NCI-H1092 treated with DMSO at 0.1 percent for 48 hours (cell line): Measurements from ENCODE around the gene ZDHHC13.
"Not testable (repeated sequence)": the region's sequence is repeated elsewhere in the genome, so short reads cannot be mapped to it uniquely, and the experiment has no call there.

Experiments
- DNase-seq: peaks from one replicate; lab custom pipeline; 2025; lab: John Stamatoyannopoulos, UW

The ZDHHC13 gene

DNA sequence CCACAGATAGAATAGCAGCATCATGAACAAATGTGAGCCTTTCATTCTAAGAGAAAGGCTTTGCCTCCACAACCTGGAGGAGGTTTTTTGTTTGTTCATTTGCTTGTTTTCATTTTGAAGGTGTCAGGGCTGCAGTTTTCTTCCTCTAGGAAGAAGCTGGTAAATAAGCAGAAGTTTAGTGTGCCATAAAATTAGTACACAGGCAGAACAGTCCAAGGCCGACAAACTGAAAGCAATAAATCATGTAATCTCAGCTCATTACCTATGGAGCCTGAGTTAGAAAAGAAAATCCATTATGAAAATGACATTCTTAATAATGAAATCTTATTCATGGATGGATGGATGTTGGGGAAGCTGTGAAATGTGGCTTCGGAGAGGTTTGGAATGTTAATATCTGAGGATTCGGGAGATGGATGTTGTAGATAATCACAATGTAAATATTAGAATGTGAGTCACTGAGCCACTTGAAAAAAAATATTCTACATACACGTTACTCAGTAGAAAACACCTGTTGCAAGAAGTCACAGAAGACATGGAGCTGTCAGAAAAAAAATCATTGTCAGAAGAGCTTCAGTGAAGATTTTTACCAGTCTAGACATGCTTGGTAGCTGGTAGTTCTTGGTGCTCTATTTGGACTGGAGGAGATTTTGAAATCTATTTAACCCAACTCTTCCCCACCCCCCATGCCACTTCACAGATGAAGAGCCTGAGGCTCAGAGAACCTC lies 15.0 kb upstream of the ZDHHC13 start:
- DNase-seq, result no peak

DNA sequence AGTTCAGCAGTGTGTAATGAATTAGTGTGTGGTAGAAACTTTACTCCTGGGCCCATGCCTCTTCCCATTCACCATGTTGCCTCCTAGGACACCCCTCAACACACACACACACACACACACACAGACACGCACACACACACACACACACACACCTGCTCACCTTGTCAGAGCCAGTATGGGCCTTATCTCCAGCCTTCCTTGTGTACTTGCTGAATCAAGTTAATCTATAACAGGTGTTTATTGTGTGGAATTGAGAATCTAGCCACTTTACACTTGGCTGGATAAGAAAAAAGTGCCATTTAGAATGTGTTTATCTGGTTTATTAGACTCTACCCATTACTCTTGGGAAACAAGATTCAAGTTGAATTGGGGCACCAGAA lies 14.5 kb upstream of the ZDHHC13 start:
- no peak for DNase-seq

DNA sequence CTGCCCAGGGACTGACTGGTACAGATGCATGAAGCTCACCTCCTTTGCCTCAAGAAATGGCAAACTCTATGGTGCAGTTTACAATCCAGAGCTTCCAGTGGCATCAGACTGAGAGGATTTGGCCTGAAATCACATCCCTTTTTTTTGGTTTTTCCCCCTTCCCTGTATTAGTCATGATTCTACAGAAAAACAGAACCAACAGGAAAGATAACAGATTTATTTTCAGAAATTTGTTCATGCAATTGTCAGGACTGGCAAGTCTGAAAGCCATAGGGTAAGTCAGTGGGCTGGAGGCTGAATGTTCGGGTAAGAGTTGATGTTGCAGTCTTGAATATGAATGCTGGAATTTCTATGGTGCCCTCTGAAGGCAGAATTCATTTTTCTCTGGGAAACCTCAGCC lies 12.0 kb upstream of the ZDHHC13 start:
- no peak for DNase-seq

DNA sequence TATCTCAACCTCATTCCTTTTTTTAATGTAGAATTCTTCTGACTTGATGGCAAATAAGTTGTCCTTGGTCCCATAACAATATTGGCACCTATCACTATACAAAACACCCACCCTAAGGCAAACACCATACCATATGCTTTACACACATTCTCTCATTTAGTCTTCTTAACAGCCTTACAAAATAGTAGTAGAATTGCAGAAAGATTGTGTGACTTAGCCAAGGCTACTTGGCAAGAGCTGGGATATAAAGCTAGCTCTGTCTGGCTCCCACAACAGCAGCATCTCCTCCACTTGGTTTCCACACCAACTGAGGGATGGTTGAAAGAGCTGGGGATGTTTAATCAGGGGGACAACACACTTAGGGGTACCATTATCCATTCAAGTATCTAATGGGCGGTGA lies 9.8 kb upstream of the ZDHHC13 start:
- no peak for DNase-seq

DNA sequence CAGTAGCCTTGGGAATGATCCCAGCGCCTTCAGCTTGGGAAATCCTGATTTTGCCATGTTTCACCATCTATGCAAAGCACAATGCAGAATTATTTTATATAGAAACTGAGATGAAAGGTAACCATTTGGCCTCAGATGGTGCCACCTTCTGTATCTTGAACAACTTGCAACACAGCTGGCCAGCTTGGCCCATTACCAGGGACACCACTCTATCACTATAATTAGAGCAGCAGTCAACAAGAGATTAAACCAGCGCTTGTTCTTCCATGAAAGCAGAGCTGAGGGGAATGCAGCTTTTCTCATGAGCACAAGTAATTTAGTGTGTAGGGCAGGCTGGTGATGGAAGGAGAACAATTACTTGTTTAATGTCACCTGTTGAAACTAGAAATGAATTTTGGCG lies 6.7 kb upstream of the ZDHHC13 start:
- peak; percentile 69 for DNase-seq

DNA sequence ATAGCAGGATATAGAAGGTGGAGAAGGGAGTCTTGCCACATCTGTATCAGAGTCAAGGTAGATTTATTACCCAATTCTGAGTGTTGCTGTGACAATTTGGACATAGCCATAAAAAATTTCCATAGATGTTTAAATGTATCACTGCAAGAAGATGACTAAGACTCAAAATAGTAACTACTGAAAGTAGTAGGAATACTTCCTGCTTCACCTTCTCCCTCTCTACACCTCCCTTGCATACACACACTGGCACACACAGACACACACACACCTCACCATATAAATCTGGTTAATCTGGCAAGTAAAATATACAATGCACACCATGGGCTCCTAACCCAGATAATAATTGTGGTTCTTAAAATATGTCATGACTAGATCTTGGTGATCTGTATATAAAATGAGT lies 5.2 kb upstream of the ZDHHC13 start:
- no peak for DNase-seq

DNA sequence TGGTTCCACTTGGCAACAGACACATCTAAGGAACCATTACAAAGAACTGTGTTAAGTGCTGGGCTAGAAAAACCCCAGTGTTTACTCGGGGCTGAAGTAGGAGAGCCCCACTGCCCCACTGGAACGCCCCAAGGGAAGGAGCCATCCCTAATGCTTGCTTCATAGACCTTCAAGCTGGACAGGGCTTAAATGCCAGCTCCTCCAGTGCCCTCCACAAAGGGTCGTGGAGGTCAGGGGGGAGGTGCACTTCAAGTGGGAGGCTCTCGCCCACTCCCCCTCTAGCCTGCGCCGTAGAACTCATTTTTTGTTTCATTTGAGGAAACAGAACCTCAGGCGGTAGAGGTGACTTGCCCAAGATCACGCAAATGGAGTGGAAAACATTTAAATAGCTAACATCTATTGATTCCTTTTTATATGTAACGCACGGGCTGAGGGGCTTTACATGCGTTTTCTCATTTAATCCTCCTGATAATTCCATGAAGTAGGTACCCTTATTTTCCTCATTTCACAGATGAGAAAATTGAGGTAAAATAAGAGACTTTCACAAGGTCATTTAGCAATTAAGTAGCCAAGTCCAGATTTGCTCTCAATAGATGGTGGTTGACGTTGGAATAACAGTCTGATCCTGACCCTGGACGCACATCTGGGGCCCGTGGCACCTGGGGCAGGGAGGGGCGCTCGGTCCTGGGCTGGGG lies 545 bp upstream of the ZDHHC13 start:
- DNase-seq, result no peak

DNA sequence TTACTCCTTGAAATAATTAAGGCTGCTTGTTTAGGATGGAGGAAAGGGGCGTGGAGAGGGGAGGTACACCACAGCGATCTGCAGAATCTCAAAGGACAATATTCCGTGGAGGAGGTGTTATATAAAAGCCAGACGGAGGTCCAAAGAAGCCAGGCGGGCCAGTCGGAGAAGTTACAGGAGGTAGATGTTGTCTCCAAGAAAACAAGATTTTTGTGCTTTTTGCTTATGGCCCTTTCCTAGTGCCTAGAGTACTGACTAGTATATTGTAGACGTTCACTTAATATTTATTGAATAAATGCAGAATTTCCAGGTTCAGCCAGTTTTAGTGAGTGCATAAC lies 761 bp downstream of the ZDHHC13 start:
- DNase-seq, result no peak

DNA sequence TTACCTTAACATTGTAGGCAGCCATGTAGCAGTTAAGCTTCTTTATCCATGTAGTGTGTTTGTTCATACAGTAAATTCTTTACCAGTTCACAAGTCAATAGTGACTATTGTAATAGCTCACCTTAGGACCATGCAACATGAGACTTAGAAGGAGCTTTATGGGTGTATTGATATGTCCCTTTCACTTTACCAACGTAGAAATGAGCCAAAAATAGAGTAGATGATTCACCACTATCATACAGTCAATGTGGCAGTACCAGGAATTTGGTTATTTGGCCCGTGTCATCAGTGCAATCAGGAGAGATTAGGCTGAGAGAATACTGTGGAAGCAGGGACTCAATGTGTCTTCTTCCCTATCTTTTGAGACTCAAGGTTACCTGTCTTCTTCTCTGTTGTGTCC lies 4.7 kb downstream of the ZDHHC13 start:
- DNase-seq, result no peak

DNA sequence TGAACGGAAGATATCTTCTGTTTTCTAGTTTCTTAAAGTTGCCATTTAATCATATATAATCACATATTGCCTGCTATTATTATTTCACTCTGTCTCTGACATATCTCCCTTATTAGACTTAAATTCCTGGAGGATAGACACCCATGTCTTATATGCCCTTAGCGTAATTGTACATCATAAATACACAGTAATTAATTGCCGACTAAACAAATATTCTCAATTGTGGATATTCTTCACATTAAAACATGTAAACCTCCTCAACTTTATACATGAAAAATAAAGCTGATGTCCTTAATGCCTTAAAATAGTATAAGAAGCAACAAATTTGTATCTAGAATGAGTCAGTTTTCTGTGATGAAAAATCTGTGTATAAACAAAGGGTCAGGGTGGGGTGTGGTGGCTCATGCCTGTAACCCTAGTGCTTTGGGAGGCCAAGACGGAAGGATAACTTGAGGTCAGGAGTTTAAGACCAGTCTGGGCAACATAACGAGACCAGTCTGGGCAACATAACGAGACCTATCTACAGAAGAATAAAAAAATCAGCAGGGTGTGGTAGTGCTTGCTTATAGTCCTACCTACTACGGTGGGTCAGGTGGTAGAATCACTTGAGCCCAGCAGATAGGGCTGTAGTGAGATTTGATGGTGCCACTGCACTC lies 6.1 kb downstream of the ZDHHC13 start:
- DNase-seq, result no peak

DNA sequence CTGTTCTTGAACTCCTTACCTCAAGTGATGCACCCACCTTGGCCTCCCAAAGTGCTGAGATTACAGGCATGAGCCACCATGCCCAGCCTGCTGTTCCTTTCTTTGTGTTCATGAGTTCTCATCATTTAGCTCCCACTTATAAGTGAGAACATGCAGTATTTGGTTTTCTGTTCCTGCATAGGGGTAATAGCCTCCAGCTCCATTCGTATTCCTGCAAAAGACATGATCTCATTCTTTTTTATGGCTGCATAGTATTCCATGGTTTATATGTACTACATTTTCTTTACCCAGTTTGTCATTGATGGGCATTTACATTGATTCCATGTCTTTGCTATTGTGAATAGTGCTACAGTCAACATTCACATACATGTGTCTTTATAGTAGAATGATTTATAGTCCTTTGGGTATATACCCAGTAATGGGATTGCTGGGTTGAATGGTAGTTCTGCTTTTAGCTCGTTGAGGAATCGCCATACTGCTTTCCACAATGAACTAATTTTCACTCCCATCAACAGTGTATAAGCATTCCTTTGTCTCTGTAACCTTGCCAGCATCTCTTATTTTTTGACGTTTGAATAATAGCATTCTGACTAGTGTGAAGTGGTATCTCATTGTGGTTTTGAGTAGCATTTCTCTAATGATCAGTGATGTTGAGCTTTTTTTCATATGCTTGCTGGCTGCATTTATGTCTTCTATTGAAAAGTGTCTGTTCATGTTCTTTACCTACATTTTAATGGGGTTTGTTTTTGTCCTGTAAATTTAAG lies 9.8 kb downstream of the ZDHHC13 start:
- not testable (repeated sequence) for DNase-seq

DNA sequence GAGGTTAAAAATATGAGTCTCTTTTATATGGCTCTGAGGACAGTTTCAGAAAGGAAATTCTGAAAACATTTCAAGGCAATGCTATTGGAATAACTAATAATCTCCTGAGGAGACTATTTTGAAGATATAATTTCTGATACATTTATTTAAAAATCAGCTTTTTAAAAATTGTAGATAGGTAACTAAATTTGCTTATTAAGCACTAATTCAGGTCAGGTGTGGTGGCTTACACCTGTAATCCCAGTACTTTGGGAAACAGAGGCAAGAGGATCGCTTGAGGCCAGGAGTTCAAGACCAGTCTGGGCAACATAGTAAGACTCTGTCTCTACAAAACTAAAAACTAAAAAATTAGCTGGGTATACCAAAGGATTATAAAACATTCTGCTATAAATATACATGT lies 17.0 kb downstream of the ZDHHC13 start:
- DNase-seq, result no peak

DNA sequence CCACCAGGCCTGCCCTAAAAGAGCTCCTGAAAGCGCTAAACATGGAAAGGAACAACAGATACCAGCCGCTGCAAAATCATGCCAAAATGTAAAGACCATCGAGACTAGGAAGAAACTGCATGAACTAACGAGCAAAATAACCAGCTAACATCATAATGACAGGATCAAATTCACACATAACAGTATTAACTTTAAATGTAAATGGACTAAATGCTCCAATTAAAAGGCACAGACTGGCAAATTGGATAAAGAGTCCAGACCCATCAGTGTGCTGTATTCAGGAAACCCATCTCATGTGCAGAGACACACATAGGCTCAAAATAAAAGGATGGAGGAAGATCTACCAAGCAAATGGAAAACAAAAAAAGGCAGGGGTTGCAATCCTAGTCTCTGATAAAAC lies 19.9 kb downstream of the ZDHHC13 start:
- not testable (repeated sequence) for DNase-seq

DNA sequence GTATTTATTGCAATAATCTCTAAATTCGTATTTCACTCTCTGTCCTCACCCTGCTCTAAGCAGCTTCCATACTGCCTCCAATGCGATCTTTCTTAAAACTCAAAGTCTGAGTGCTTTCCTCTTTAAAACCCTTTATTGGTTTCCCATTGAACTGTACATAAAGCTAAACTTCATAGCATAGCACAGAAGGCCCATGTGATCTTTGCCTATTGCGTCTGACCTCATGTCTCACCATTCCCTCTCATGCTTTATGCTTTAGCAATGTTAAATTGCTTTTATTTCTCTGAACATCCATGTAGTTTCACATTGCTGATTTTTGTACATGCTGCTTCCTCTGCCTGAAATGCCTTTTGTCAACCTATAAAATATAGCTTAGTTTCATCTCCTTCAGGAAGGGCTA lies 28.4 kb downstream of the ZDHHC13 start:
- DNase-seq, result no peak

DNA sequence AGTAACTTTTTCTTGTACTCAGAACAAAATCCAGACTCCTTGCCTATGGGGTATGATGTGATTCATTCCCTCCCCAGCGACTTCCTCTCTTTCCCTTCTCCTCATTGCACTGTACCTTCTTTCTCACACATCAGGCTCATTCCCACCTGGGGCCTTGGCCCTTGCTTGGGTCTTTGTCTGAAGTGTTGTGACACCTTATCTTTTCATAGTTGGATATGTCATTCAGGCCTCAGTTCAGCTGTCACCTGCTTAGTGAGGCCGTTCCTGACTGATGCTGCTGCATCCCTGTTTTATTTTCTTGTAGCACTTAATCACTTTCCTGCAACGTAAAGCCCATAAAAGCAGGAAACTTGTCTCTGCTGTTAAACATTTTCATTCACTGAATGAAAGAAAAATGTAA lies 39.9 kb downstream of the ZDHHC13 start:
- no peak for DNase-seq

DNA sequence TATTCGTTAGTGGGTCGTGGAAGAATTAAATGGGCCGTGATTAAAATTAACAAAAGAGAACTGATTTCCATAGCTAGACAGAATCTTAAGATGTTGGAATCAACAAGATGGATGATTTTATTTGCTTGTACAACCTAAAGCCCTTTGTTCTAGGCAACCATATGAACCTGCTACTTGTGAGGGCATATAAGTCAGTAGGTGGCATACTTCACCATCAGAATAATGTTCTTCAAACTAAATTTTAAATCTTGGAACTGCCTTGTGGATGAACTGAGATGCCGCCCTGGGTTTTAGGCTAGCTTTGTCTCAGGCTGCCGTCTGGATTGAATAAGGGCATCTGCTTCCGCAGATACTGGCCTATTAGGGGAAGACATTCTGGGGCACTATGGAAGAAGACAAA lies 43.9 kb downstream of the ZDHHC13 start:
- peak; percentile 5 for DNase-seq

DNA sequence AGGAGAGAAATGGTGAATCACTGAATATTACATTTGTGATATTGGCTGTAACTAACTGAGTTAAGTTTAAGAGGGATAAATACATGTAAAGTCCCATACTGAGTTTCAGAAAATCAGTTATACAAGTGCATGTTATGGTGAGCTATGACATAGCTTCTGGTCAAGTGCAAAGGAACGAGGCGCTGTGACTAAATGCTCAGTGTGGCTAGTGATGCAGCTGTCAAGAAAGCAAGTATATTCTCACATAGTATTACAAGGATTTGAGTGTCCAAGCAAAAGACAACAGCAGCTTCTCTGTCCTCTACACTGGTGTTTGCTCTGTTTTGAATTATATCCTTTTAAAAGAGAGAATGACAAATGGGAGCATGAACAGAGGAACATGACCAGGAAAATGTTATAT lies 44.7 kb downstream of the ZDHHC13 start:
- DNase-seq, result no peak

DNA sequence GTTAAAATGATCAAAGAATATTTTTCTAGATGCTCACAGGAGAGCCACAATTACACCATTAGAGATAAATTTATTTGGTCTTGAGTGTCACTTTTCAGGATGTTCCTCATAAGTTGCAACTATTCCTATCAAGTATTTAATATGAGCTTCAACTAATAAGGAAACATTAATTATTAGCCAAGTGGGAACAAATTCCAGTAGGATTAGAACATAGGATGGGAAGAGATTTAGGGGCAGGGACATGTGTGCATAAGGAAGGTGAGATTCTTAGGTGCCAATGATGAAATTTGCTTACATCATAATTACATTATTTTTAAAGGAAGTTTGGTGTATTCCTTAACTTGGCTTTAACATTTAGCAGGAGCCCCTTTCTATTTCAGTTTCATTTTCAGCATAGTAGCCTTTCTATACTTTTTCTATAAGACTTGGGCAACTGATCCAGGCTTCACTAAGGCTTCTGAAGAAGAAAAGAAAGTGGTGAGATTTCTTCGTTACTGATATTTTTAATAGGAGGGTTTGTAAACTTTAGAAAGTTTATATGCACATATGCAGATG lies 46.1 kb downstream of the ZDHHC13 start:
- DNase-seq, result no peak

DNA sequence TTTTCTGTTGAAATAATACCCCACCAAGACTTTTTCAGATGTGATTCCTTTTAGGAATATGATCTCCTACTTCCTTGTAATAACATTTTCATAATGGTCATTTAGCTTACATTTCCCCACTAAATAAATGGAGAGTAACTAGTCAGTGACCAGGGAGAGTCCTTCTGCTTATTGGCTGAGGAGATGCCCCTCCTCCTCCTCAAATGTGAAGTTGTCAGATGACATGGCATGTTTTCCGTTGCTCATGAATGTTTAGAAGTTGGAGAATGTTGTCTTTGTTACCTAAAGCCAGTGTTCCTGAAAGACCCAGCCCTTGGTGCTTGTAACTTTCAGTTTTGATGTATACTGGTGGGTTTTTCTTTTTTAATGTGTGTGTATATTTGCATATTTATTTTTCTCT lies 46.6 kb downstream of the ZDHHC13 start:
- DNase-seq, result no peak

DNA sequence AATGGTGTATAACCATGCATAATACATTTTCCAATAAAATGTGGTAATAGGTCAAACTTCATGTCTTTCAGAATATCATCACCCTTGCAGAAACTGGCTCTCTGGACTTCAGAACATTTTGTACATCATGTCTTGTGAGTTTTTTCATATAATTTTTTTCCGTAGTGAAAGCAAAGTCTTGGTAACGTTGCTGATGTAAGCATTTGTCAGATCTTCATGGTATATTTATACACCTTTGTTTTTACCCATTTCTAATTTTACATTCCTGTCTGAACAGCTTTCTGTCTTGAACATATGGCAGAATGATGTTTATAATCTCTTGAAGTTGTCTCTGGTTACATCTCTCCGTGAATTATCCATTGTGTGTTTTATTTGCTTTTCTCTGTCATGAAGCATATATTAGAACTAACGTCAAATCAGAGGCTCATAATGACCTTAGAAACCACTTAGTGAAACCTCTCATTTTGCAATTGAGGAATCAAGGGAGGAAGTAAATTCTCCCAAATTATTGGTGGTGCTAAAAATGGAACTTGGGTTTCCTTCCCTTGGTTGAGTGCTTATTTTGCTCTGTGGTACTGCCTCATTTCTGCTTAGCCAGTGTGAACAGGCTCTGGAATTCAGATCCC lies 47.4 kb downstream of the ZDHHC13 start:
- DNase-seq, result peak; percentile 88

DNA sequence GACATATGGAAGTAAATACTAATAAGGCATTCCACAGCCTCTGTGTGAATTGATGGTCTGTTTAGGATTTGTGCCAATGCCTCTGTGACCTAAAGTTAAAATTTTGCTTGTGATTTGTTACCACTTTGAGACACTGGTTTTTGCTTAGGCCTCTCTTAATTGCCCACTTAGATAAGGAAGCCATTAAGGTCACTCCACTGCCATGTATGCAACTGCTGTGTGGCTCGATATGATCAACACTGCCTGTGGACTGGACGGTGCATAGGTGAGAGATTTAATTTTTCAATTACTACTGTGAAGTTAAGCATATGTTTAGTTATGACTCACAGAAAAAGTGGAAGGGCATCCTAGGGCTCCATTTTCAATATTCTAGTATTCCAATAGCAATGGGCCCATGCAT lies 47.9 kb downstream of the ZDHHC13 start:
- no peak for DNase-seq

DNA sequence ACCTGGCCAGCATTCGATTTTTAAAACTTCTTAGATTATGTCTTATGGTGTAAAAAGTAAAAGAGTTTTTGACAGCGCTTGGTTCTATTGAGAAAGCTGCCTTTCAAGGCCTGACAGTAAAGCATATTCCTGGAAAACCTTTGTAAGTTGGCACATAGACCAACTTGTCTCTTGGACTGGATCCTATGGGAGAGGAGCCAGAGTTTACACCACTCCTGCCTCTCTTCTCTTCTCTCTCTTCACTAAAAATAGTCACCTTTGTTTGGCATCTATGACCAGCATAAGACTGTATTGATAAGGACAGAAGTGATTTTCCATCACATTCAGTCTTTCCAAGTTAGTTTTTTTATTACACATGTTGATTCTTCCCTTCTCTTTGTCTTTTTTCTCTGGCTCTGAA lies 51.1 kb downstream of the ZDHHC13 start:
- DNase-seq, result no peak
